NCI-H82 treated with DMSO at 0.1 percent for 48 hours (cell line): ENCODE measurements around the gene FTSJ1.
"Not testable (repeated sequence)": the region's sequence is repeated elsewhere in the genome, so short reads cannot be mapped to it uniquely, and the experiment has no call there.

Experiments
- DNase-seq: peaks from one replicate; lab custom pipeline; 2025; ENCODE audit not compliant: unreplicated experiment; lab: John Stamatoyannopoulos, UW

Gene FTSJ1

GRCh38 chrX:48520976-48521352, 45.0 kb downstream of the FTSJ1 start:
- peak; percentile 47 for DNase-seq

DNA sequence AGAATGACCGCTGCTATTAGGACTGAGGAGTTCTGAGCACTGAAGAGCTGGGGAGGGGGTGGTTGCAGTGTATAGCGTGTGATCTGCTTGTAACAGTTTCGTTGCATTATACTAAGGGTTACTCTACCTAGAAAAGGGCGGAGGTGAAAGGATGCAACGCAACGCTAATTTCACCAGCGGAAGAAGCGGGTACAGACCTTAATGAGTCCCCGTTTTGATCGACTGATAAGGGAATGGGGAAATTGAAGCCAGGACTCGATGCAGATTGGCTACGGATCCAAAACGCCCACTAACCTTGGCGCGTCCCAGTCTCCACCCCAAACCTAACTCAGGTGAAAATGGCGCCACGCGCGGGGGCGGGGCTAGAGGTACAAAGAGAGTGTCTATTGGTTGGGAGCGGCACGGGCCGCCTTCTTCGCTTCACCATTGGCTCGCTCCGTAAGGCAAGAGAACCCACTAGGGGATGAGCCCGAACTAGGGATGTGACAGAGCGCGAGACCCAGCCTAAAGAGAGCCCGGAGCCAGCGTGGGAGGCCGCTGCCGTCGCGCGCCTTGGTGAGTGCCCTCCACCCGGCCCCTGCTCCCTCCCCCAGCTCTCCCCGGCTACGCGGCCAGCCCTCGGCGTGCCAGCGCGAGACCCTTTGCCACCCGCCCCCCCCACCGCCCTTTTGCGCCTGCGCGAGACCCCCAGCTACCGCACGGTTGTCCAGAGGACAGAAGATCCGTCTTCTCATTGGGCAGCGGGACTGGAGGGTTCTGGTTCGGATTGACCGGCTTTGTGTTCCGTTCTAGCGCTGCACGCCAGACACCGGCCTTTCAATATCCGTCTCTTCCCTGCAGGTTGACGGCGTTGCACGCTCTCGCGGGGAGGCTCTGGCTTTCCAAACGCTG, 45.6 kb downstream of the FTSJ1 start, which contains the start of gene EBP:
Gene EBP (plus strand): TSS at position 456 of the 891 bp plus-strand sequence. CDS start 1,964 bp downstream, outside the sequence.
- peak; percentile 92 for DNase-seq

GRCh38 chrX:48522291-48522690, 46.3 kb downstream of the FTSJ1 start:
- no peak for DNase-seq

GRCh38 chrX:48523682-48524081, 47.7 kb downstream of the FTSJ1 start:
- no peak for DNase-seq

DNA sequence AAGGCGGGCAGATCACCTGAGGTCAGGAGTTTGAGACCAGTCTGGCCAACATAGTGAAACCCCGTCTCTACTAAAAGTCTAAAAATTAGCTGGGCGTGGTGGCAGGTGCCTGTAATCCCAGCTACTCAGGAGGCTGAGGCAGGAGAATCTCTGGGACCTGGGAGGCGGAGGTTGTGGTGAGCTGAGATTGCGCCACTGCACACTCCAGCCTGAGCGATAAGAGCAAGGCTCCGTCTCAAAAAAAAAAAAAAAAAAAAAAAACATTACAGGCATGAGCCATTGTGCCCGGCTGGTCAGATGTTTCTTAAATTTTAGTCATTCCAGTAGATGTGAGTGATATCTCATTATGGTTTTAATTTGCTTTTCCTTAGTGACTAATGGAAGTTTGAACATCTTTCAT, 49.9 kb downstream of the FTSJ1 start:
- DNase-seq = not testable (repeated sequence)

GRCh38 chrX:48530736-48531135, 54.7 kb downstream of the FTSJ1 start:
- no peak for DNase-seq

- no peak for DNase-seq
Measured at GRCh38 chrX:48531358-48531959, 55.5 kb downstream of the FTSJ1 start.

DNA sequence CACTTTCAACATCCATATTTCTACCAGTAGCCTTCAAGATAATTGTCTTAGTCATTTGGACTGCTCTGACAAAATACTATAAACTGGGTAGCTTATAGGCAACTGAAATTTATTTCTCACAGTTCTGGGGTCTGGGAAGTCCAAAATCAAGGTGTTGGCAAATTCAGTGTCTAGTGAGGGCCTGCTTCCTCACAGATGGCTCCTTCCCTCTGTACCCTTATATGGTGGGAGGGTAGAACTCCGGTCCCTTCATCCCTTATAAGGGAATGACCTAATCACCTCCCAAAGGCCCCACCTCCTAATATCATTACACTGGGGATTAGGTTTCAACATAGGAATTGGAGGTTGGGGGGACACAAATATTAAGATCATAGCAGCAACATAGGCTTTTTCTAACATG, 56.2 kb downstream of the FTSJ1 start:
- DNase-seq = no peak

- DNase-seq = no peak
Measured at GRCh38 chrX:48533165-48533564, 57.2 kb downstream of the FTSJ1 start.
